Measurements from ENCODE around the gene EN1. TPM values are rescaled to one million over a fixed set of nuclear protein-coding genes. Genes with fewer than 3 reads are reported as not detected.

Gene EN1
- total RNA-seq, 1 experiment from 2014 or later = not detected

- Histone ChIP-seq H3K4me2 (no peak overlapping the region), H3K4me3 (no peak overlapping the region), H3F3A (ENCODE audit: insufficient read depth, low read depth) (no peaks in the 10 kb centered on the region), H3K27me3 (ENCODE audit: insufficient read depth, low read depth) (peaks cover 76% of the 10 kb centered on the region), H3K4me1 (replicated peaks; ENCODE audit: insufficient read depth) (no peaks in the 10 kb centered on the region), H2AFZ (no peak overlapping the region), H3K36me3 (ENCODE audit: low read depth) (no peaks in the 10 kb centered on the region), H3K9me2 (ENCODE audit: insufficient read depth) (no peaks in the 10 kb centered on the region), H4K20me1 (ENCODE audit: insufficient read depth) (no peaks in the 10 kb centered on the region), H3K79me2 (ENCODE audit: low read depth) (no peaks in the 10 kb centered on the region), H3K9me3 (ENCODE audit: insufficient read depth, low read depth) (no peaks in the 10 kb centered on the region; the same call in 1 of the 2 replicates), H3K27ac (no peak overlapping the region)
- intact Hi-C loops (cut with micrococcal nuclease; ENCODE audit: unreplicated experiment) = no loop called here
- CTCF ChIA-PET = no interaction called here
- TF ChIP-seq EZH2 (IDR thresholded peaks at IDR 0.05; ENCODE audit: low read depth) = no peak
- TF ChIP-seq CTCF (conservative IDR thresholded peaks at IDR 0.05) = no peak
- BruUV-seq (replicated peaks) = no TSS peak
- DNase-seq = no peak
- POLR2A ChIA-PET (ENCODE audit: unreplicated experiment) = interaction anchor here (0.7 kb wide), 1 partner anchor 11 kb away, joined by 3 read pairs; no protein-coding TSS in a partner anchor
Measured at GRCh38 chr2:118845005-118845521, 2.4 kb downstream of the EN1 start.

GRCh38 chr2:118844261-118845004 lies 3.0 kb downstream of the EN1 start:
- H3K27me3 ChIP-seq (ENCODE audit: insufficient read depth, low read depth) = peaks cover 76% of the 10 kb centered on the region
- CTCF ChIA-PET = no interaction called here
- no peaks in the 10 kb centered on the region for H3F3A ChIP-seq (ENCODE audit: insufficient read depth, low read depth)
- H4K20me1 ChIP-seq (ENCODE audit: insufficient read depth) = no peaks in the 10 kb centered on the region
- H3K79me2 ChIP-seq (ENCODE audit: low read depth) = no peaks in the 10 kb centered on the region
- no peak overlapping the region for H3K4me3 ChIP-seq
- POLR2A ChIA-PET (ENCODE audit: unreplicated experiment) = interaction anchor here (0.7 kb wide), 1 partner anchor 11 kb away, joined by 3 read pairs; no protein-coding TSS in a partner anchor
- H3K9me3 ChIP-seq (ENCODE audit: insufficient read depth, low read depth) = no peaks in the 10 kb centered on the region; the same call in 1 of the 2 replicates
- no peak overlapping the region for H3K27ac ChIP-seq
- no peaks in the 10 kb centered on the region for H3K36me3 ChIP-seq (ENCODE audit: low read depth)
- H3K9me2 ChIP-seq (ENCODE audit: insufficient read depth) = no peaks in the 10 kb centered on the region
- intact Hi-C loops (cut with micrococcal nuclease; ENCODE audit: unreplicated experiment) = no loop called here
- TF ChIP-seq EZH2 (IDR thresholded peaks at IDR 0.05; ENCODE audit: low read depth) (no peak), CTCF (conservative IDR thresholded peaks at IDR 0.05) (no peak)
- no peak overlapping the region for H3K4me2 ChIP-seq
- no peak for DNase-seq
- no TSS peak for BruUV-seq (replicated peaks)
- no peak overlapping the region for H2AFZ ChIP-seq
- H3K4me1 ChIP-seq (replicated peaks; ENCODE audit: insufficient read depth) = no peaks in the 10 kb centered on the region

GRCh38 chr2:118843483-118844132 lies 3.8 kb downstream of the EN1 start:
- POLR2A ChIA-PET (ENCODE audit: unreplicated experiment) = no interaction called here
- DNase-seq = no peak
- H4K20me1 ChIP-seq (ENCODE audit: insufficient read depth) = no peaks in the 10 kb centered on the region
- no peak overlapping the region for H3K27ac ChIP-seq
- H3K79me2 ChIP-seq (ENCODE audit: low read depth) = no peaks in the 10 kb centered on the region
- H3K4me2 ChIP-seq = no peak overlapping the region
- H3K36me3 ChIP-seq (ENCODE audit: low read depth) = no peaks in the 10 kb centered on the region
- intact Hi-C loops (cut with micrococcal nuclease; ENCODE audit: unreplicated experiment) = no loop called here
- no TSS peak for BruUV-seq (replicated peaks)
- H3F3A ChIP-seq (ENCODE audit: insufficient read depth, low read depth) = no peaks in the 10 kb centered on the region
- H3K9me3 ChIP-seq (ENCODE audit: insufficient read depth, low read depth) = no peaks in the 10 kb centered on the region; the same call in 1 of the 2 replicates
- no peaks in the 10 kb centered on the region for H3K9me2 ChIP-seq (ENCODE audit: insufficient read depth)
- no peak overlapping the region for H2AFZ ChIP-seq
- CTCF ChIA-PET = no interaction called here
- TF ChIP-seq CTCF (conservative IDR thresholded peaks at IDR 0.05) (no peak), EZH2 (IDR thresholded peaks at IDR 0.05; ENCODE audit: low read depth) (no peak)
- H3K27me3 ChIP-seq (ENCODE audit: insufficient read depth, low read depth) = peaks cover 76% of the 10 kb centered on the region
- H3K4me1 ChIP-seq (replicated peaks; ENCODE audit: insufficient read depth) = no peaks in the 10 kb centered on the region
- no peak overlapping the region for H3K4me3 ChIP-seq

Data from PC-9 (cell line).